HG03439 (cell line): Measurements from ENCODE around the gene NUDT2.

Source experiments
- ATAC-seq: cut with Tn5 transposase; IDR thresholded peaks from one replicate; pipeline ENCODE4 v1.9.1; 2021; ENCODE audit warnings: mild to moderate bottlenecking, moderate library complexity; ENCODE audit not compliant: unreplicated experiment

Gene NUDT2

GRCh38 chr9:34384368-34385165 is 55.2 kb downstream of the NUDT2 start:
- ATAC-seq, result no peak

- ATAC-seq, result no peak
Observed at GRCh38 chr9:34385561-34386230, 56.3 kb downstream of the NUDT2 start.

- no peak for ATAC-seq
Observed at GRCh38 chr9:34386656-34387055, 57.3 kb downstream of the NUDT2 start.

- no peak for ATAC-seq
Observed at GRCh38 chr9:34387239-34387638, 57.9 kb downstream of the NUDT2 start.

- ATAC-seq, result no peak
Observed at GRCh38 chr9:34392511-34392910, 63.1 kb downstream of the NUDT2 start.
